ENCODE results near the gene FDXR.

Gene FDXR

DNA sequence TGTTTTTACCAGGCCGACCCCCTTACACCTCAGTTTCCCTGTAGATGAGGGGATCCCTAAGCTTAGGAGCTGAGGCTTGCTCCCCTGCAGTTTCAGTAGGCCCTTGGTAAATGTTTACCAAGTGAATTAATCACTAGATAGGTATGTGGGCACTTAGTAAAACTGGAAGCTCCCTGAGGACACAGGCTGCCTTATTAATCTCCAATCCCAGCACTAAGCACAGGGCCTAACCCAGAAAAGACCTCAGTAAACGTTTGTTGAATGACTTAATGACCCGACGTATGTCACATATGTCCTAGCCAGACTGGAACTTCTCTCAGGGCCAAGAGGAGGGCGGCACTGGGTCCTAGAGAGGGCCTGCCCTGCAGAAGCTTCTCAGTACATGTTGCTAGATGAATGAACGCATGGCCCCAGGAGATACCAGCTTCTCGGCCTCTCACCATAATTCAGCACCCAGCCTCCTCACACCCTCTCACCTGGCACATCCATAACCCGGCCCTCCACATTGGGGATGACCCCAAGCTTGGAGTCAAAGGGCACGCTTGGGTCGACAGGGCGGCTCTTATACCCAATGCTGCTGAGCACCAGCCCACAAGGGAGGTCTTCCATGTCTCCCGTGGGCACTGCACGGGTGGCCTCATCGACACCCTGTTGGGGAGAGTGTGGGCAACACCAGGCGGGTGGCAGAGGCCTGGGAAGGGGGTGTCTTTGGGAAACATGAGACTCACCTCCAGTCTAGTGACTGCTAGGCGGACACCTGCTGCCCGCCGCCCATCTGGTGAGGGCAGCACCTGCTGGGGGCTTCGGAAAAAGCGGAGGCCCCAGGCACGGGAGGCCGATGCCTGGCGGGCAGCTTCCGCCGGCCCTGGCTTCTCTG is 9.1 kb downstream of the FDXR start:
- H3K4me3 ChIP-seq (ENCODE audit: low read depth, low read length), result no peak overlapping the region
- DNase-seq (ENCODE audit: low read depth), result no peak
- TF ChIP-seq, protein P1, sequence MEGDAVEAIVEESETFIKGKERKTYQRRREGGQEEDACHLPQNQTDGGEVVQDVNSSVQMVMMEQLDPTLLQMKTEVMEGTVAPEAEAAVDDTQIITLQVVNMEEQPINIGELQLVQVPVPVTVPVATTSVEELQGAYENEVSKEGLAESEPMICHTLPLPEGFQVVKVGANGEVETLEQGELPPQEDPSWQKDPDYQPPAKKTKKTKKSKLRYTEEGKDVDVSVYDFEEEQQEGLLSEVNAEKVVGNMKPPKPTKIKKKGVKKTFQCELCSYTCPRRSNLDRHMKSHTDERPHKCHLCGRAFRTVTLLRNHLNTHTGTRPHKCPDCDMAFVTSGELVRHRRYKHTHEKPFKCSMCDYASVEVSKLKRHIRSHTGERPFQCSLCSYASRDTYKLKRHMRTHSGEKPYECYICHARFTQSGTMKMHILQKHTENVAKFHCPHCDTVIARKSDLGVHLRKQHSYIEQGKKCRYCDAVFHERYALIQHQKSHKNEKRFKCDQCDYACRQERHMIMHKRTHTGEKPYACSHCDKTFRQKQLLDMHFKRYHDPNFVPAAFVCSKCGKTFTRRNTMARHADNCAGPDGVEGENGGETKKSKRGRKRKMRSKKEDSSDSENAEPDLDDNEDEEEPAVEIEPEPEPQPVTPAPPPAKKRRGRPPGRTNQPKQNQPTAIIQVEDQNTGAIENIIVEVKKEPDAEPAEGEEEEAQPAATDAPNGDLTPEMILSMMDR (IDR thresholded peaks at IDR 0.05; ENCODE audit: low read depth, low read length, missing control alignments), result no peak

DNA sequence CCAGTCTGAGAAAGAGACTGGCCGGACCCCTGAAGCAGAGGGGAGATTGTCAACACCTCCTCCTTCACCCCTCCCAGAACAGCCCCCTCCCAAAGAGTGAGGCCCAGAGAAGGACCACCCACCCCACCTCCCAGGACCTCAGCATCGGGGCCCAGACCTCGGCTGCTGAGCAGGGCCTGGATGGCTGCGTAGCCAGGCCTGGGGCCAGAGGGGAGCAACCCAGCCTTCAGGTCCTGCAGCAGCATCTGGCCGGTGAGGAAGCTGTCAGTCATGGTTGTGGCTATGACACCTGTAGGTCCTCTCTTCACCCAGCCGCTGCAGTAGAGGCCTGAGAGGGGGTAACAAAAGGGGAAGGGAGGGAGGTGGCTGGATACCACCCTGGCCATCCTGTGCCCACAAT is 9.9 kb downstream of the FDXR start:
- no peak overlapping the region for H3K4me3 ChIP-seq (ENCODE audit: low read depth, low read length)
- TF ChIP-seq, protein P1 (IDR thresholded peaks at IDR 0.05; ENCODE audit: low read depth, low read length, missing control alignments), result no peak
- no peak for DNase-seq (ENCODE audit: low read depth)

DNA sequence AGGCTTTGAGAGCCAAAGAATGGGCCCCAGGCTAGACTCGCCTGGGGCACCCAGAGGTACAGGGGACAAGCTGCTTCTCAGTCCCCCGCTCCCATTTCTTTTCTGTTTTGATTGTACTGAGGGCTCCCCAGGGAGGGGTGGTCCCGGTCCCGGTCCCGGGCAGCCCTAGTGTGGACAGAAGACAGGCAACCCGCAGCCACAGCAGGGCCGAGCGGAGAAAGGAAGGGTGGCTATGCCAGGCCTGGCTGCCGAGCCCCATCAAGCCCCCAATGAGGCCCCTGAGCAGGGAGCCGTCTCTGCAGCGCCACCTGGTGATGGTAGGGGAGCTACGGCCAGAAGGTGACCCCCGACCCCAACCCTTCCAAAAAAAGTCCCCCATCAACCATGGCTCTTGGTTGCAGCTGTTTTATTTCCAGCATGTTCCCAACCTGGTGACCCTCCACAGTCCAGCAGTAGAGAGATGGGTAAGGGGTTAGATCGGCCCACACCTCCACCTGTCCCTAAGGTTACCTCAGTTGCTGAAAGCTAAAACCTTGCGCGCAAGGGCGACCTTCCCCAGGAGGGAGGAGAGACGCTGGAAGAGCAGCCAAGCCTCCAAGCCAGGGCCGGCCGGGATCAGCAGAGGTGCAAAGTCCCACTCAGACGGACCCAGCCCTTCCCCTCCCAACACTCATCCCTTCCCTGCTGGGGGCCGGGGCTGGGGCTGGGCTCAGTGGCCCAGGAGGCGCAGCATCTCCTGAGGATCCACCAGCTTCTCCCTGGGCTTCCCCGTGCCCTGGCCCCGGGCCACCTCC is 10.5 kb downstream of the FDXR start:
- no peak for DNase-seq (ENCODE audit: low read depth)
- TF ChIP-seq, protein P1 (IDR thresholded peaks at IDR 0.05; ENCODE audit: low read depth, low read length, missing control alignments), result peak; percentile 74
- no peak overlapping the region for H3K4me3 ChIP-seq (ENCODE audit: low read depth, low read length)

DNA sequence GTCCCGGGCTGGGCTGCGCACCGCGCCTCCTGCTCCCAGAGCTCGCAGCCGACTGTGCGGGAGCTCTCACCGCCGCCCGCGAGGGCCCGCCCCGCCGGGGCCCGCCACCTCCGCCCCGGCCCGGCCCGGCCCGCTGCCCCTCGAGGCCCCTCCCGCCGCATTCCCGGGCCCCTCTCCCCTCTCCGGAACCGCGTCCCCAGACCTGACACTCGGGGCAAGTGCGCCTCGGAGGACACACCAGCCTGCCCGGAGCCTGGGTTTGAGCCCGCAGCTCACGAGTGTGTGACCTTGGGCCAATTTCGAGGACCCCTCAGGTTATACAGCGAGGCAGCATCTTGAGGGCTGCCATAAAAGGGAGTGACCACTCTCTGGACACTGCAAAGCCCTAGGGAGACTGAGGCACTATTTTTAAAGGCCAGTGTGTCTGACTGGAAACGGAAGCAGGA is 11.1 kb downstream of the FDXR start:
- no peak for DNase-seq (ENCODE audit: low read depth)
- TF ChIP-seq, protein P1 (IDR thresholded peaks at IDR 0.05; ENCODE audit: low read depth, low read length, missing control alignments), result no peak
- no peak overlapping the region for H3K4me3 ChIP-seq (ENCODE audit: low read depth, low read length)

DNA sequence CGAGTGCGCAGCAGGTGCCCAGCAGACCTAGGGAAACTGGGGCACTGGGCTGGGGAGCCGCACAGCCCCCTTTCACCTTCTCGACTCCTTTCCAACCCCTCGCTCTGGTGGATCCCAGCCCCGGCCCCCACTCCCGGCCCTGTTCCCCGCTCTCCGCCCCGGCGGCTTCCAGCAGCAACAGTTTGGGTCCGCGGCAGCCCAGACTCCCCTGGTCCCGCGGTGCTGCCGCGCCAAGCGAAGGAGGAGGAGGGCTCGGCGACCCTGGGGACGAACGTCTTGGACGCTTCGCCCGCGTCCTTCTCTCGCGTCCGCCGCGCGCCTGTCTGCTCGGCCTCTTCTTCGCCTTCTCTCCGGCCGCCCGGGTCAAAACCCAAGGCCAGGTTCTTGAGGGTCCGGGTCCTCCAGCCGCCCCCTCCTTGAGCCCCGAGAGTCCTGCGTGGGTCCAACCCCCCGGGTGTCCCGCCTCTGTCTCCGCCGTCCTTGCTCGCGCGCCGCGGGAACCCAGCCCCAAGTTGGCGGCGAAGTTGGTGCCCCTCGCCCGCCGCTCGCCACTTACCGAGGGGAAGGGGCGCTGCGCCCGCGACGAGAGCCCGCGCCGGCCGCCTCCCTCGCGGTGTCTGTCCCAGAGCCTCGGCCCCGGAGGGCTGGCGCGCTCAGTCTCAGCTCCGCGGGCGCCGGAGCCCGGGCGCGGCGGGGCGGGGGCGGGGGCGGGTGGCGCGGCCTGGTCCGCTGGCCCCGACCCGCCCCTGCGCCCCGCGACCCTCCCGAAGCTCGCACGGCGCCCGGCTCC is 11.7 kb downstream of the FDXR start:
- DNase-seq (ENCODE audit: low read depth), result no peak
- no peak overlapping the region for H3K4me3 ChIP-seq (ENCODE audit: low read depth, low read length)

More for the DNA sequence above, 11.7 kb downstream of the FDXR start:
- TF ChIP-seq, protein P1 (IDR thresholded peaks at IDR 0.05; ENCODE audit: low read depth, low read length, missing control alignments), result no peak

Measured in GM12864 (cell line).